ENCODE measurements around the gene FAF1. TPM values are rescaled to one million over a fixed set of nuclear protein-coding genes. Genes with fewer than 3 reads are reported as not detected.

The FAF1 gene
- total and polyA plus RNA-seq, 4 donors = 27.2 to 51.6 (median 37.1) TPM

- H3K9ac ChIP-seq (ENCODE audit: insufficient read depth in 1 of 2, low read length in 2 of 2) = no peak overlapping the region
- DNase-seq (no peak), ATAC-seq (ENCODE audit: insufficient read depth, low FRiP score) (no peak)
- no peak overlapping the region for H3K27ac ChIP-seq (ENCODE audit: low read depth in 1 of 2, low read length in 1 of 2)
- no peak overlapping the region for H3K4me3 ChIP-seq
- H3K36me3 ChIP-seq (ENCODE audit: control insufficient read depth in 4 of 4, insufficient read depth in 4 of 4, low read length in 4 of 4) = no peaks in the 10 kb centered on the region
- TF ChIP-seq, protein P1, sequence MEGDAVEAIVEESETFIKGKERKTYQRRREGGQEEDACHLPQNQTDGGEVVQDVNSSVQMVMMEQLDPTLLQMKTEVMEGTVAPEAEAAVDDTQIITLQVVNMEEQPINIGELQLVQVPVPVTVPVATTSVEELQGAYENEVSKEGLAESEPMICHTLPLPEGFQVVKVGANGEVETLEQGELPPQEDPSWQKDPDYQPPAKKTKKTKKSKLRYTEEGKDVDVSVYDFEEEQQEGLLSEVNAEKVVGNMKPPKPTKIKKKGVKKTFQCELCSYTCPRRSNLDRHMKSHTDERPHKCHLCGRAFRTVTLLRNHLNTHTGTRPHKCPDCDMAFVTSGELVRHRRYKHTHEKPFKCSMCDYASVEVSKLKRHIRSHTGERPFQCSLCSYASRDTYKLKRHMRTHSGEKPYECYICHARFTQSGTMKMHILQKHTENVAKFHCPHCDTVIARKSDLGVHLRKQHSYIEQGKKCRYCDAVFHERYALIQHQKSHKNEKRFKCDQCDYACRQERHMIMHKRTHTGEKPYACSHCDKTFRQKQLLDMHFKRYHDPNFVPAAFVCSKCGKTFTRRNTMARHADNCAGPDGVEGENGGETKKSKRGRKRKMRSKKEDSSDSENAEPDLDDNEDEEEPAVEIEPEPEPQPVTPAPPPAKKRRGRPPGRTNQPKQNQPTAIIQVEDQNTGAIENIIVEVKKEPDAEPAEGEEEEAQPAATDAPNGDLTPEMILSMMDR (IDR thresholded peaks at IDR 0.05; ENCODE audit: control extremely low read depth, extremely low read depth) = no peak
- H3K9me3 ChIP-seq (ENCODE audit: control insufficient read depth in 4 of 4, insufficient read depth in 3 of 4, low read length in 3 of 4) = no peaks in the 10 kb centered on the region
- peaks cover 0 to 66% (median 20%) of the 10 kb centered on the region in 3 donors for H3K27me3 ChIP-seq (ENCODE audit: control insufficient read depth in 3 of 3, insufficient read depth in 3 of 3, low read length in 2 of 3)
- WGBS, 2 donors = 96% methylated on average over 13 of the region's 13 CpGs
- peaks cover 0 to 30% (median 4%) of the 10 kb centered on the region in 5 donors for H3K4me1 ChIP-seq (ENCODE audit: control insufficient read depth in 5 of 5, insufficient read depth in 5 of 5, low read length in 5 of 5)
Observed at GRCh38 chr1:50973875-50974617, 14.0 kb upstream of the FAF1 start.

- H3K9ac ChIP-seq (ENCODE audit: insufficient read depth in 1 of 2, low read length in 2 of 2) = no peak overlapping the region
- TF ChIP-seq, protein P1 (IDR thresholded peaks at IDR 0.05; ENCODE audit: control extremely low read depth, extremely low read depth) = no peak
- DNase-seq = no peak
- peaks cover 0 to 27% (median 1%) of the 10 kb centered on the region in 5 donors for H3K4me1 ChIP-seq (ENCODE audit: control insufficient read depth in 5 of 5, insufficient read depth in 5 of 5, low read length in 5 of 5)
- no peak overlapping the region for H3K4me3 ChIP-seq
- 92 to 93% methylated on average over 1 of the region's 1 CpG for WGBS, 2 donors
- ATAC-seq (ENCODE audit: insufficient read depth, low FRiP score) = no peak
- H3K36me3 ChIP-seq (ENCODE audit: control insufficient read depth in 4 of 4, insufficient read depth in 4 of 4, low read length in 4 of 4) = no peaks in the 10 kb centered on the region
- H3K9me3 ChIP-seq (ENCODE audit: control insufficient read depth in 4 of 4, insufficient read depth in 3 of 4, low read length in 3 of 4) = no peaks in the 10 kb centered on the region
- peaks cover 0 to 58% (median 12%) of the 10 kb centered on the region in 3 donors for H3K27me3 ChIP-seq (ENCODE audit: control insufficient read depth in 3 of 3, insufficient read depth in 3 of 3, low read length in 2 of 3)
- H3K27ac ChIP-seq (ENCODE audit: low read depth in 1 of 2, low read length in 1 of 2) = no peak overlapping the region
Observed at GRCh38 chr1:50973255-50973654, 13.2 kb upstream of the FAF1 start.

DNA sequence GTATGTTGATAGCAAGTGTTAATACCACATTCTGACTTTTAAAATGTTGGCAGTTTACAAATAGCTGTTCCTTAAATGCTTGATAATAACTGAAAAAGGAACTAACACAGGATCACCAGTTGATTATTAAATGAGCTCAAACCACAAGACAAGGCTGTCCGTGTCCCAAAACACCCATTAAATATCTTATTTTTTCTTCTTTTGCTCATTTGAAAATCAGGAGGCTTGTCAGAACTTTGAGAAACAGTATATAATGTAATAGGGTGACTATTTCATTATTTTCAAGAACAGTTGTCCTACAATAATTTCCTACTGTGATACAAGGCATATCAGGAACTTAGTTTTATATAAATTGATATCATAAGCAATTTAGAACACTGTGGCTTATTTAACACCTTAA is 12.7 kb upstream of the FAF1 start:
- DNase-seq (peak in 1 of 3 donors; percentile 13), ATAC-seq (ENCODE audit: insufficient read depth, low FRiP score) (no peak)
- WGBS, 2 donors = 19 to 64% methylated on average over 1 of the region's 1 CpG
- Histone ChIP-seq H3K4me3 (no peak overlapping the region), H3K27ac (ENCODE audit: low read depth in 1 of 2, low read length in 1 of 2) (no peak overlapping the region), H3K4me1 (ENCODE audit: control insufficient read depth in 5 of 5, insufficient read depth in 5 of 5, low read length in 5 of 5) (peaks cover 0 to 27% (median 0%) of the 10 kb centered on the region in 5 donors), H3K36me3 (ENCODE audit: control insufficient read depth in 4 of 4, insufficient read depth in 4 of 4, low read length in 4 of 4) (no peaks in the 10 kb centered on the region), H3K27me3 (ENCODE audit: control insufficient read depth in 3 of 3, insufficient read depth in 3 of 3, low read length in 2 of 3) (peaks cover 0 to 56% (median 11%) of the 10 kb centered on the region in 3 donors), H3K9ac (ENCODE audit: insufficient read depth in 1 of 2, low read length in 2 of 2) (no peak overlapping the region), H3K9me3 (ENCODE audit: control insufficient read depth in 4 of 4, insufficient read depth in 3 of 4, low read length in 3 of 4) (no peaks in the 10 kb centered on the region)
- TF ChIP-seq, protein P1 (IDR thresholded peaks at IDR 0.05; ENCODE audit: control extremely low read depth, extremely low read depth) = no peak
